GM12891 (cell line): ENCODE measurements around the gene RNF213.

Experiments
- POLR2A ChIP-seq: IDR thresholded peaks from 2 replicates; pipeline ENCODE4 v1.6.1; 2011; ENCODE audit warnings: low read depth, low read length, control low read depth
- POLR2AphosphoS5 ChIP-seq: IDR thresholded peaks from 2 replicates; pipeline ENCODE4 v1.6.1; 2011; ENCODE audit warnings: low read depth, low read length, control low read depth
- POU2F2 ChIP-seq: IDR thresholded peaks from 2 replicates; pipeline ENCODE4 v1.6.1; 2011; ENCODE audit warnings: low read depth, mild to moderate bottlenecking, control low read depth, low read length, moderate library complexity
- SPI1 ChIP-seq: IDR thresholded peaks from 2 replicates; pipeline ENCODE4 v1.6.1; 2011; ENCODE audit warnings: low read depth, low read length, control low read depth
- TAF1 ChIP-seq: IDR thresholded peaks from 2 replicates; pipeline ENCODE4 v1.6.1; 2011; ENCODE audit warnings: low read depth, low read length, control low read depth

GRCh38 chr17:80228477-80228876 is 32.2 kb upstream of the RNF213 start:
- TF ChIP-seq POLR2A (no peak), TAF1 (no peak), POLR2AphosphoS5 (no peak), POU2F2 (no peak), SPI1 (no peak)
